SK-N-SH (cell line): ENCODE results near the gene ACACA. TPM values are rescaled to one million over a fixed set of nuclear protein-coding genes. Genes with fewer than 3 reads are reported as not detected.

Experiments
- CTCF ChIA-PET: fragments of 300-600, 350-600 bp; formaldehyde crosslinking; extraction: SDS; loops from one replicate; lab custom pipeline; 2021; lab: Yijun Ruan, JAX
- POLR2A ChIA-PET: fragments of 350-600 bp; sonication (Branson Sonifier 250); formaldehyde crosslinking; extraction: SDS; loops from one replicate; lab custom pipeline; 2020; ENCODE audit warnings: antibody characterized with exemption, inconsistent platforms; lab: Yijun Ruan, JAX
- DNase-seq: peaks from one replicate; pipeline ENCODE4 v3.0.0; 2012
- H2AFZ ChIP-seq: fragments of 200-600 bp; sonication (generic); 2 replicates; pipeline ENCODE4 v1.8.1; 2016; ENCODE audit warnings: antibody characterized with exemption, mild to moderate bottlenecking, low read depth
- H3F3A ChIP-seq: fragments of 200-600 bp; sonication (generic); replicated peaks from 2 replicates; pipeline ENCODE3; 2016; ENCODE audit warnings: antibody characterized with exemption, mild to moderate bottlenecking; ENCODE audit not compliant: insufficient read depth
- H3K27ac ChIP-seq, 2 experiments: fragments of 200-500 bp in 1 of 2; fragments of 200-600 bp in 1 of 2; sonication (Bioruptor generic) in 1 of 2; sonication (generic), shearing (Covaris generic) in 1 of 2; 2 replicates each; pipeline versions ENCODE4 v1.5.1 to v1.6.1; 2014 to 2016; ENCODE audit warnings: low read depth in 2 of 2, inconsistent platforms in 1 of 2, low read length in 1 of 2, mild to moderate bottlenecking in 1 of 2, mixed read lengths in 1 of 2
- H3K27me3 ChIP-seq: fragments of 200-600 bp; sonication (generic), shearing (Covaris generic); 2 replicates; pipeline ENCODE4 v1.6.1; 2016; ENCODE audit warnings: mixed run types; ENCODE audit not compliant: insufficient read depth
- H3K36me3 ChIP-seq, 2 experiments: fragments of 200-500 bp in 1 of 2; fragments of 200-600 bp in 1 of 2; sonication (Bioruptor generic) in 1 of 2; sonication (generic) in 1 of 2; replicated peaks in 1 of 2; 2 replicates each; pipeline versions ENCODE3 to v1.5.1; 2014 to 2016; ENCODE audit warnings: low read length in 1 of 2, mild to moderate bottlenecking in 1 of 2; ENCODE audit not compliant: insufficient read depth in 2 of 2, control insufficient read depth in 1 of 2
- H3K4me1 ChIP-seq, 2 experiments: fragments of 200-500 bp in 1 of 2; fragments of 200-600 bp in 1 of 2; sonication (Bioruptor generic) in 1 of 2; sonication (generic), shearing (Covaris generic) in 1 of 2; 2 replicates each; pipeline versions ENCODE4 v1.5.1 to v1.6.1; 2014 to 2016; ENCODE audit warnings: low read depth in 1 of 2, low read length in 1 of 2, mixed run types in 1 of 2; ENCODE audit not compliant: insufficient read depth in 2 of 2, control insufficient read depth in 1 of 2
- H3K4me2 ChIP-seq: fragments of 200-600 bp; sonication (generic), shearing (Covaris generic); 2 replicates; pipeline ENCODE4 v1.6.1; 2017; ENCODE audit warnings: mixed run types
- H3K4me3 ChIP-seq, 2 experiments: fragments of 200-500 bp in 1 of 2; fragments of 200-600 bp in 1 of 2; sonication (Bioruptor generic) in 1 of 2; sonication (generic), shearing (Covaris generic) in 1 of 2; 2 replicates each; pipeline versions ENCODE4 v1.5.1 to v1.8.1; 2014 to 2016; ENCODE audit warnings: low read depth in 2 of 2, inconsistent platforms in 1 of 2, low read length in 1 of 2, mild to moderate bottlenecking in 1 of 2, mixed read lengths in 1 of 2, moderate library complexity in 1 of 2
- H3K79me2 ChIP-seq: fragments of 200-600 bp; sonication (generic); 2 replicates; pipeline ENCODE4 v1.8.1; 2017; ENCODE audit warnings: mild to moderate bottlenecking; ENCODE audit not compliant: insufficient read depth
- H3K9ac ChIP-seq: fragments of 200-600 bp; sonication (generic); 2 replicates; pipeline ENCODE4 v1.6.1; 2017; ENCODE audit warnings: mixed run types
- H3K9me2 ChIP-seq: fragments of 200-600 bp; sonication (generic); 2 replicates; pipeline ENCODE4 v1.6.1; 2017; ENCODE audit warnings: mixed run types
- H3K9me3 ChIP-seq: fragments of 200-600 bp; sonication (generic); 2 replicates; pipeline ENCODE4 v1.6.1; 2017; ENCODE audit warnings: mixed run types, mild to moderate bottlenecking, moderate library complexity
- H4K20me1 ChIP-seq: fragments of 200-600 bp; sonication (generic); 2 replicates; pipeline ENCODE4 v1.6.1; 2017; ENCODE audit warnings: mild to moderate bottlenecking, mixed run types; ENCODE audit not compliant: insufficient read depth
- EZH2phosphoT487 ChIP-seq: fragments of 200-600 bp; sonication (generic); IDR thresholded peaks from 2 replicates; pipeline ENCODE4 v1.6.1; 2017; ENCODE audit warnings: low read depth, mixed run types, mild to moderate bottlenecking, antibody characterized with exemption, moderate library complexity, borderline replicate concordance
- FOSL2 ChIP-seq: IDR thresholded peaks from 2 replicates; pipeline ENCODE4 v1.4.0; 2012; ENCODE audit warnings: low read depth, mild to moderate bottlenecking, moderate library complexity, borderline replicate concordance
- FOXJ3 ChIP-seq: sonication (generic); formaldehyde crosslinking; IDR thresholded peaks from 2 replicates; pipeline ENCODE4 v1.5.1; 2020; ENCODE audit warnings: mild to moderate bottlenecking, missing genetic modification reagents
- GABPA ChIP-seq: IDR thresholded peaks from 2 replicates; pipeline ENCODE4 v1.4.0; 2012; ENCODE audit warnings: low read depth, mild to moderate bottlenecking
- GATA2 ChIP-seq: sonication (generic); formaldehyde crosslinking; IDR thresholded peaks from 2 replicates; pipeline ENCODE4 v1.5.0; 2020; ENCODE audit warnings: mild to moderate bottlenecking, missing genetic modification reagents
- JUND ChIP-seq: IDR thresholded peaks from 2 replicates; pipeline ENCODE4 v1.4.0; 2012
- MXI1 ChIP-seq: IDR thresholded peaks from 2 replicates; pipeline ENCODE4 v1.6.1; 2012; ENCODE audit warnings: mild to moderate bottlenecking, low read depth, low read length, improper control_type of control experiment
- POLR2AphosphoS5 ChIP-seq: IDR thresholded peaks from 2 replicates; pipeline ENCODE4 v1.6.1; 2012; ENCODE audit warnings: low read depth, low read length
- RAD21 ChIP-seq: IDR thresholded peaks from 2 replicates; pipeline ENCODE4 v1.6.1; 2012; ENCODE audit warnings: mild to moderate bottlenecking, low read length
- RFX5 ChIP-seq: IDR thresholded peaks from 2 replicates; pipeline ENCODE4 v1.6.1; 2012; ENCODE audit warnings: mild to moderate bottlenecking, improper control_type of control experiment, low read length
- SMC3 ChIP-seq: IDR thresholded peaks from 2 replicates; pipeline ENCODE4 v1.6.1; 2012; ENCODE audit warnings: low read depth, low read length, improper control_type of control experiment
- TCF12 ChIP-seq: IDR thresholded peaks from 2 replicates; pipeline ENCODE4 v1.4.0; 2012
- TEAD4 ChIP-seq: IDR thresholded peaks from 2 replicates; pipeline ENCODE4 v1.4.0; 2012; ENCODE audit warnings: mild to moderate bottlenecking, borderline replicate concordance; ENCODE audit not compliant: insufficient read depth
- USF1 ChIP-seq: IDR thresholded peaks from 2 replicates; pipeline ENCODE4 v1.4.0; 2012; ENCODE audit warnings: low read depth, borderline replicate concordance
- USF2 ChIP-seq: fragments of 150-350 bp; IDR thresholded peaks from 2 replicates; pipeline ENCODE4 v1.6.1; 2017; ENCODE audit warnings: antibody characterized with exemption, low read length, low read depth, borderline replicate concordance
- YY1 ChIP-seq: IDR thresholded peaks from 2 replicates; pipeline ENCODE4 v1.4.0; 2012; ENCODE audit warnings: low read depth, mild to moderate bottlenecking
- ZBTB33 ChIP-seq: IDR thresholded peaks from 2 replicates; pipeline ENCODE4 v1.4.0; 2012; ENCODE audit warnings: low read depth, borderline replicate concordance
- WGBS: methylation state at CpG from one replicate; pipeline ENCODE4 v1.1.6; 2017; ENCODE audit warnings: low lambda C conversion rate; 5-methylcytosine and 5-hydroxymethylcytosine counted together
- polyA plus RNA-seq, 3 experiments: library from polyadenylated mRNA; depleted of rRNA; stranded (reverse); fragments of >200 nt; gene quantifications; 2 replicates each; pipeline ENCODE4 v1.2.3, GENCODE V29; 2012

Gene ACACA
- polyA plus RNA-seq, 1 of the 3 experiments (the other 2 are of a cell fraction), result 27.2 TPM

- POLR2A ChIA-PET, result no interaction called here
- H3K9me3 ChIP-seq, result no peaks in the 10 kb centered on the region
- no peak for DNase-seq
Observed at GRCh38 chr17:37180376-37180775, 226.3 kb downstream of the ACACA start.

GRCh38 chr17:37179893-37180292, 226.7 kb downstream of the ACACA start:
- 78% methylated on average over 1 of the region's 1 CpG for WGBS
- no peak overlapping the region for H2AFZ ChIP-seq
- H3K9me3 ChIP-seq, result no peaks in the 10 kb centered on the region
- TF ChIP-seq FOSL2 (peak; percentile 80; the same call in 1 of the 2 replicates), USF1 (no peak), TCF12 (peak; percentile 9; the same call in 1 of the 2 replicates), GATA2 (CRISPR knock-in tag) (no peak), GABPA (no peak), FOXJ3 (no peak), RFX5 (no peak), TEAD4 (0 out of 2 replicates have a peak, but pooled peaks have one; percentile 35), POLR2AphosphoS5 (no peak), USF2 (no peak), SMC3 (no peak), ZBTB33 (no peak), YY1 (no peak), JUND (peak; percentile 59)
- peaks cover 21% of the 10 kb centered on the region for H3F3A ChIP-seq
- CTCF ChIA-PET, result interaction anchor here (1.2 to 1.6 kb wide), 5 partner anchors 11 to 554 kb away, joined by 3 to 5 read pairs (median 4); no protein-coding TSS in a partner anchor
- peaks cover 0 to 26% of the 10 kb centered on the region in 2 experiments; a peak in 2 of 4 replicates for H3K4me1 ChIP-seq
- H3K4me3 ChIP-seq, result no peak overlapping the region
- H3K36me3 ChIP-seq, result peaks cover 9 to 45% of the 10 kb centered on the region in 2 experiments
- H3K79me2 ChIP-seq, result no peaks in the 10 kb centered on the region
- POLR2A ChIA-PET, result no interaction called here
- H4K20me1 ChIP-seq, result no peaks in the 10 kb centered on the region
- peak overlapping the region in 1 of 2 experiments; percentile 88; a peak in 3 of 4 replicates for H3K27ac ChIP-seq
- no peaks in the 10 kb centered on the region for H3K27me3 ChIP-seq
- peak overlapping the region; percentile 30; the same call in 1 of the 2 replicates for H3K4me2 ChIP-seq
- H3K9me2 ChIP-seq, result no peaks in the 10 kb centered on the region
- peak overlapping the region; percentile 38; the same call in 1 of the 2 replicates for H3K9ac ChIP-seq
- DNase-seq, result no peak

More at GRCh38 chr17:37180376-37180775, 226.3 kb downstream of the ACACA start:
- Histone ChIP-seq H3K9ac (peak overlapping the region; percentile 35; the same call in 1 of the 2 replicates), H3K36me3 (peaks cover 9 to 42% of the 10 kb centered on the region in 2 experiments), H3K4me3 (no peak overlapping the region), H3K79me2 (no peaks in the 10 kb centered on the region), H4K20me1 (no peaks in the 10 kb centered on the region), H3K4me1 (peaks cover 0 to 26% of the 10 kb centered on the region in 2 experiments; a peak in 2 of 4 replicates), H2AFZ (no peak overlapping the region), H3F3A (peaks cover 21% of the 10 kb centered on the region), H3K9me2 (no peaks in the 10 kb centered on the region)
- WGBS, result 74% methylated on average over 1 of the region's 1 CpG
- CTCF ChIA-PET, result interaction anchor here (1.2 to 1.4 kb wide), 3 partner anchors 133 to 554 kb away, joined by 3 to 5 read pairs (median 4); no protein-coding TSS in a partner anchor
- TF ChIP-seq JUND (no peak), USF2 (no peak), MXI1 (no peak), FOSL2 (no peak), RAD21 (no peak), EZH2phosphoT487 (no peak), POLR2AphosphoS5 (no peak)
- TF ChIP-seq, all 33 proteins: peak for 0
- Histone ChIP-seq H3K27me3 (no peaks in the 10 kb centered on the region), H3K27ac (peak overlapping the region in 1 of 2 experiments; percentile 88; a peak in 2 of 4 replicates), H3K4me2 (no peak overlapping the region)
